Vagina (tissue), 2 donors: ENCODE data around the gene SNX1. TPM values are rescaled to one million over a fixed set of nuclear protein-coding genes. Genes with fewer than 3 reads are reported as not detected.

Experiments
- DNase-seq, 2 donors: peaks; one replicate each; pipeline ENCODE4 v3.0.0-alpha.2; 2017; ENCODE audit errors: extremely low spot score in 2 of 2
- H3K27ac ChIP-seq: fragments of 200-600 bp; sonication (generic); one replicate; pipeline ENCODE4 v1.5.1; 2019
- H3K27me3 ChIP-seq: fragments of 200-600 bp; sonication (generic); one replicate; pipeline ENCODE4 v1.5.1; 2019
- H3K36me3 ChIP-seq, 2 donors: fragments of 200-600 bp; sonication (generic); one replicate each; pipeline ENCODE4 v1.5.1; 2017 to 2019
- H3K4me1 ChIP-seq: fragments of 200-600 bp; sonication (generic); one replicate; pipeline ENCODE4 v1.5.1; 2019
- H3K4me3 ChIP-seq, 2 donors: fragments of 200-600 bp; sonication (generic); 1 replicate in 1 of 2; 2 replicates in 1 of 2; pipeline ENCODE4 v1.5.1; 2016 to 2019
- H3K9me3 ChIP-seq: fragments of 200-600 bp; sonication (generic); one replicate; pipeline ENCODE4 v1.5.1; 2019
- POLR2A ChIP-seq, 2 donors: fragments of 450-650 bp; IDR thresholded peaks; one replicate each; pipeline ENCODE4 v1.6.1; 2017; ENCODE audit warnings: antibody characterized with exemption in 2 of 2, mild to moderate bottlenecking in 2 of 2, moderate library complexity in 2 of 2
- POLR2AphosphoS5 ChIP-seq, 2 donors: sonication (generic); formaldehyde crosslinking; IDR thresholded peaks; one replicate each; pipeline ENCODE4 v1.9.0; 2017; ENCODE audit warnings: antibody characterized with exemption in 2 of 2, mild to moderate bottlenecking in 2 of 2, low read depth in 1 of 2; ENCODE audit not compliant: insufficient read depth in 1 of 2
- intact Hi-C: fragments of 100-400 bp; cut with DNase I; formaldehyde crosslinking; loops from one replicate; pipeline ENCODE4 v1.15.1; 2023
- total RNA-seq: library from RNA; depleted of rRNA; stranded (reverse); fragments of >200 nt; gene quantifications from one replicate; pipeline ENCODE4 v1.2.3, GENCODE V29; 2016
- TF ChIP-seq, protein P1 (sequence below), 3 experiments: fragments of 450-650 bp in 2 of 3; fragments of 200-600 bp in 1 of 3; sonication (generic) in 1 of 3; IDR thresholded peaks; one replicate each; pipeline ENCODE4 v1.5.1; 2017 to 2019; ENCODE audit warnings: antibody characterized with exemption in 3 of 3, mild to moderate bottlenecking in 2 of 3, moderate library complexity in 2 of 3

SNX1 gene
- total RNA-seq, 1 donor from 2014 or later = 92.8 TPM

- no peak for TF ChIP-seq POLR2AphosphoS5 (IDR thresholded peaks at IDR 0.05; ENCODE audit: insufficient read depth in 1 of 2, low read depth in 1 of 2)
- TF ChIP-seq, protein P1, sequence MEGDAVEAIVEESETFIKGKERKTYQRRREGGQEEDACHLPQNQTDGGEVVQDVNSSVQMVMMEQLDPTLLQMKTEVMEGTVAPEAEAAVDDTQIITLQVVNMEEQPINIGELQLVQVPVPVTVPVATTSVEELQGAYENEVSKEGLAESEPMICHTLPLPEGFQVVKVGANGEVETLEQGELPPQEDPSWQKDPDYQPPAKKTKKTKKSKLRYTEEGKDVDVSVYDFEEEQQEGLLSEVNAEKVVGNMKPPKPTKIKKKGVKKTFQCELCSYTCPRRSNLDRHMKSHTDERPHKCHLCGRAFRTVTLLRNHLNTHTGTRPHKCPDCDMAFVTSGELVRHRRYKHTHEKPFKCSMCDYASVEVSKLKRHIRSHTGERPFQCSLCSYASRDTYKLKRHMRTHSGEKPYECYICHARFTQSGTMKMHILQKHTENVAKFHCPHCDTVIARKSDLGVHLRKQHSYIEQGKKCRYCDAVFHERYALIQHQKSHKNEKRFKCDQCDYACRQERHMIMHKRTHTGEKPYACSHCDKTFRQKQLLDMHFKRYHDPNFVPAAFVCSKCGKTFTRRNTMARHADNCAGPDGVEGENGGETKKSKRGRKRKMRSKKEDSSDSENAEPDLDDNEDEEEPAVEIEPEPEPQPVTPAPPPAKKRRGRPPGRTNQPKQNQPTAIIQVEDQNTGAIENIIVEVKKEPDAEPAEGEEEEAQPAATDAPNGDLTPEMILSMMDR (IDR thresholded peaks at IDR 0.05) = no peak
- TF ChIP-seq POLR2A (IDR thresholded peaks at IDR 0.05) = no peak
- H3K9me3 ChIP-seq = no peaks in the 10 kb centered on the region
- no peak overlapping the region for H3K27ac ChIP-seq
- no peaks in the 10 kb centered on the region for H3K27me3 ChIP-seq
- H3K4me1 ChIP-seq = peaks cover 34% of the 10 kb centered on the region
- DNase-seq = no peak
- peaks cover 0 to 13% of the 10 kb centered on the region in 2 donors for H3K36me3 ChIP-seq
- intact Hi-C loops = no loop called here
- H3K4me3 ChIP-seq = no peak overlapping the region
These were observed 53.6 kb downstream of the SNX1 start for GRCh38 chr15:64149424-64149823.

DNA sequence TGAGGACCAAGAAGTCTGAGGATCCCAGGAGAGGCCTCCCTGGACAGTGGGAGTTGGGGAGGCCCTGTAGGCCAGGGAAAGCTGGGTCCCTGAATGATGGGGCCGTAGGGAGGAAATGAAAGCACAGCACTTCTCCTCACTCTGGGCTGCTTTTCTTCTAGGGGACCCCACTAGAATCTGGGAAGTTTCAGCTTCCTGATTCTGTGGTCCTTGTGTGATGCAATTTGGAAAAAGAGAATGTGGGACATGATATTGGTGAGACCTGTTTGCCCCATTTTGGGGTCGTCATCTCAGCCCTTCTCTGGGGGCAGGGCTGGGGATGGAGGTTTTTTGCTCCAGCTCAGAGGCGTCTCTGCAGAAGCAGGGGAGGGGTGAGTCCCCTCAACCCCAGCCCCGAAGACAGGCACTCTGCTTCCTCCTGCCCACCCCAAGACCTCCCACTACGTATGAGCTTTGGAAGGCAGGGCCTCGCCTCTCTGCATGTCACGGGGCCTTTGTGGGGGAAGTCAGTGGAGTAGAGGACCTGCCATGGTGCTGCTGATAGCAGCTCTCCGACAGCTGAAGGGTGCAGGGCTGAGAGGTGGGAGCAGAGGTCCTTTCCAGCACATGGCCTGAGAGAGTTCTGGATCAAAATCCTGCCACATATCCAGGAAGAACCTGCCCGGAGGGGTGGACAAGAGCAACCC lies 54.3 kb downstream of the SNX1 start:
- intact Hi-C loops = loop anchor here (10.0 kb wide), 1 partner anchor 55 kb away; the partner anchor contains the start of genes CIAO2A and SNX1
- peaks cover 0 to 9% of the 10 kb centered on the region in 2 donors for H3K36me3 ChIP-seq
- no peak overlapping the region for H3K27ac ChIP-seq
- TF ChIP-seq POLR2A (IDR thresholded peaks at IDR 0.05) (no peak), POLR2AphosphoS5 (IDR thresholded peaks at IDR 0.05; ENCODE audit: insufficient read depth in 1 of 2, low read depth in 1 of 2) (no peak)
- TF ChIP-seq, protein P1 (IDR thresholded peaks at IDR 0.05) = no peak
- H3K9me3 ChIP-seq = no peaks in the 10 kb centered on the region
- peaks cover 35% of the 10 kb centered on the region for H3K4me1 ChIP-seq
- no peak overlapping the region for H3K4me3 ChIP-seq
- H3K27me3 ChIP-seq = no peaks in the 10 kb centered on the region
- no peak for DNase-seq

- H3K27ac ChIP-seq = peak within 1 kb of the TSS; percentile 0
- no peak for DNase-seq
- peak within 1 kb of the TSS; percentile 39 to 40 for H3K4me3 ChIP-seq
- H3K36me3 ChIP-seq = peaks cover 0 to 21% of the 10 kb centered on the region in 2 donors
- H3K9me3 ChIP-seq = no peaks in the 10 kb centered on the region
- TF ChIP-seq POLR2A (IDR thresholded peaks at IDR 0.05) (no peak), POLR2AphosphoS5 (IDR thresholded peaks at IDR 0.05; ENCODE audit: insufficient read depth in 1 of 2, low read depth in 1 of 2) (no peak)
- TF ChIP-seq, protein P1 (IDR thresholded peaks at IDR 0.05) = no peak
- H3K27me3 ChIP-seq = no peaks in the 10 kb centered on the region
- intact Hi-C loops = loop anchor here (10.0 kb wide), 1 partner anchor 57 kb away; the partner anchor contains the start of genes CIAO2A and SNX1
- H3K4me1 ChIP-seq = peaks cover 35% of the 10 kb centered on the region
These were observed 56.1 kb downstream of the SNX1 start, which contains the start of gene SNX22 for GRCh38 chr15:64151727-64152506. SNX22 (plus strand) TSS chr15:64151731; CDS start chr15:64151776, 45 bp downstream.

GRCh38 chr15:64152507-64153387 lies 57.0 kb downstream of the SNX1 start:
- no peak for TF ChIP-seq POLR2A (IDR thresholded peaks at IDR 0.05)
- no peak for TF ChIP-seq POLR2AphosphoS5 (IDR thresholded peaks at IDR 0.05; ENCODE audit: insufficient read depth in 1 of 2, low read depth in 1 of 2)
- TF ChIP-seq, protein P1 (IDR thresholded peaks at IDR 0.05) = no peak
- DNase-seq = no peak
- H3K27me3 ChIP-seq = no peaks in the 10 kb centered on the region
- peaks cover 35% of the 10 kb centered on the region for H3K4me1 ChIP-seq
- peak overlapping the region; percentile 0 for H3K27ac ChIP-seq
- peak overlapping the region; percentile 39 to 40 for H3K4me3 ChIP-seq
- intact Hi-C loops = loop anchor here (10.0 kb wide), 1 partner anchor 58 kb away; the partner anchor contains the start of genes CIAO2A and SNX1
- H3K36me3 ChIP-seq = peaks cover 0 to 29% of the 10 kb centered on the region in 2 donors
- no peaks in the 10 kb centered on the region for H3K9me3 ChIP-seq
